ENCODE measurements around the gene FANCI. TPM values are rescaled to one million over a fixed set of nuclear protein-coding genes. Genes with fewer than 3 reads are reported as not detected.

The FANCI gene
- total RNA-seq, 2 donors from 2014 or later = 94.5 to 173 TPM

DNA sequence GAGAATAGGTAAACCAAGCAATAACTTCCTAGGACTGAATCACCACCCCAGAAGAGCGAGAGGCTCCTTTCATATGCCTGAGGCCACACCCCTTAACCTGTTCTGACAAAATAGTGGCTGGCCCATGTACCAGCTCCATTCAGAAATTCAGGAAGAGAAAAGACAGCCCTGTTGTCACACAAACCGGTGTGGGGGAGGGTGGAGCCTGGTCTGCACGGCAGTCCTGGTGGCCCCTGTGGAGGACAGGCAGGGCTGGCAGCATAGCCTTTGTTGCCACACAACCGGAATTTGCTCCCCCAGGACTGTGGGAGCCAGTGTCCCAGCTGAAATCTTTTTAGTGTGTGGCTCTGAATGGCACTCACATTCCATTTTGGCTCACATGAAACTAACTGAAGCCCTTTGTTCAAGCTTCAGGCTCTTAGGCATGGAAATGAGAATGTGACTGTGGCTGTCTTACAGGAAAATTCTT is 46.2 kb upstream of the FANCI start:
- 13 to 24% methylated on average over 3 to 4 of the region's 4 CpGs for WGBS, 2 experiments (ENCODE audit: insufficient coverage in 1 of 2, insufficient read length in 1 of 2)
- TF ChIP-seq, protein P1, sequence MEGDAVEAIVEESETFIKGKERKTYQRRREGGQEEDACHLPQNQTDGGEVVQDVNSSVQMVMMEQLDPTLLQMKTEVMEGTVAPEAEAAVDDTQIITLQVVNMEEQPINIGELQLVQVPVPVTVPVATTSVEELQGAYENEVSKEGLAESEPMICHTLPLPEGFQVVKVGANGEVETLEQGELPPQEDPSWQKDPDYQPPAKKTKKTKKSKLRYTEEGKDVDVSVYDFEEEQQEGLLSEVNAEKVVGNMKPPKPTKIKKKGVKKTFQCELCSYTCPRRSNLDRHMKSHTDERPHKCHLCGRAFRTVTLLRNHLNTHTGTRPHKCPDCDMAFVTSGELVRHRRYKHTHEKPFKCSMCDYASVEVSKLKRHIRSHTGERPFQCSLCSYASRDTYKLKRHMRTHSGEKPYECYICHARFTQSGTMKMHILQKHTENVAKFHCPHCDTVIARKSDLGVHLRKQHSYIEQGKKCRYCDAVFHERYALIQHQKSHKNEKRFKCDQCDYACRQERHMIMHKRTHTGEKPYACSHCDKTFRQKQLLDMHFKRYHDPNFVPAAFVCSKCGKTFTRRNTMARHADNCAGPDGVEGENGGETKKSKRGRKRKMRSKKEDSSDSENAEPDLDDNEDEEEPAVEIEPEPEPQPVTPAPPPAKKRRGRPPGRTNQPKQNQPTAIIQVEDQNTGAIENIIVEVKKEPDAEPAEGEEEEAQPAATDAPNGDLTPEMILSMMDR (conservative IDR thresholded peaks at IDR 0.05) = no peak
- peak; percentile 81 for DNase-seq
- H3K36me3 Mint-ChIP-seq (ENCODE audit: low read depth) = peaks cover 6% of the 10 kb centered on the region
- Histone ChIP-seq H3K27ac (ENCODE audit: low read depth, low read length) (peak overlapping the region; percentile 94), H3K4me1 (ENCODE audit: control insufficient read depth, insufficient read depth, low read length) (peaks cover 28% of the 10 kb centered on the region), H3K4me3 (ENCODE audit: low read length) (peak overlapping the region; percentile 68), H3K9ac (ENCODE audit: extremely low read depth, low read length, poor library complexity, severe bottlenecking) (peak overlapping the region; percentile 13), H3K9me3 (ENCODE audit: control insufficient read depth, low read length) (no peaks in the 10 kb centered on the region), H3K27me3 (ENCODE audit: control insufficient read depth, insufficient read depth, low read length, poor library complexity, severe bottlenecking) (no peaks in the 10 kb centered on the region), H3K36me3 (ENCODE audit: control insufficient read depth, insufficient read depth, low read length) (peaks cover 14% of the 10 kb centered on the region)
- no peak overlapping the region for H3K4me3 Mint-ChIP-seq
- no peak overlapping the region for H3K27ac Mint-ChIP-seq
- peaks cover 52% of the 10 kb centered on the region for H3K4me1 Mint-ChIP-seq
- no peaks in the 10 kb centered on the region for H3K9me3 Mint-ChIP-seq
- H3K27me3 Mint-ChIP-seq (ENCODE audit: insufficient read depth) = no peaks in the 10 kb centered on the region

DNA sequence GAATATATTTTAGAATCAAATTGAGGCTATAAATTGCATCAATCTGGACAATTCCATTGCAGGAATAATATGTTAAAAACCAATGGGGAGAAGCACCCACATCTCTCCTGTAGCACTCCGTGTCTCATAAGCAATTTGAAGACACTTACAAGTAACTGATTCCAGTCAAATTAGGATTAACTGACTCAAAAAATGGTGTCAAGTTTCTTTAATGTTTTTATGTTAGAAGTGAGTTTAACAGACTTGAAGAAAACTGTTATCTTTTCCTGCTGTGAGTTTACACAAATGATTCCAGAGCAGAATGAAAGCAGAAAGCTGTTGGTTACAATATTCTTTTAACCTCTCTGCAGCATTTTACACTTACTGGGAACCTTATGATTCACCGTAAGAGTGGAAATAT is 45.6 kb upstream of the FANCI start:
- no peaks in the 10 kb centered on the region for H3K27me3 ChIP-seq (ENCODE audit: control insufficient read depth, insufficient read depth, low read length, poor library complexity, severe bottlenecking)
- peaks cover 12% of the 10 kb centered on the region for H3K36me3 ChIP-seq (ENCODE audit: control insufficient read depth, insufficient read depth, low read length)
- DNase-seq = no peak
- Mint-ChIP-seq H3K36me3 (ENCODE audit: low read depth) (peaks cover 5% of the 10 kb centered on the region), H3K4me3 (no peak overlapping the region), H3K9me3 (no peaks in the 10 kb centered on the region), H3K4me1 (peaks cover 52% of the 10 kb centered on the region), H3K27me3 (ENCODE audit: insufficient read depth) (no peaks in the 10 kb centered on the region), H3K27ac (no peak overlapping the region)
- H3K4me1 ChIP-seq (ENCODE audit: control insufficient read depth, insufficient read depth, low read length) = peaks cover 28% of the 10 kb centered on the region
- H3K27ac ChIP-seq (ENCODE audit: low read depth, low read length) = peak overlapping the region; percentile 94
- H3K4me3 ChIP-seq (ENCODE audit: low read length) = peak overlapping the region; percentile 68
- 70 to 80% methylated on average over 2 of the region's 2 CpGs for WGBS, 2 experiments (ENCODE audit: insufficient coverage in 1 of 2, insufficient read length in 1 of 2)
- TF ChIP-seq, protein P1 (conservative IDR thresholded peaks at IDR 0.05) = no peak
- H3K9me3 ChIP-seq (ENCODE audit: control insufficient read depth, low read length) = no peaks in the 10 kb centered on the region
- peak overlapping the region; percentile 13 for H3K9ac ChIP-seq (ENCODE audit: extremely low read depth, low read length, poor library complexity, severe bottlenecking)

DNA sequence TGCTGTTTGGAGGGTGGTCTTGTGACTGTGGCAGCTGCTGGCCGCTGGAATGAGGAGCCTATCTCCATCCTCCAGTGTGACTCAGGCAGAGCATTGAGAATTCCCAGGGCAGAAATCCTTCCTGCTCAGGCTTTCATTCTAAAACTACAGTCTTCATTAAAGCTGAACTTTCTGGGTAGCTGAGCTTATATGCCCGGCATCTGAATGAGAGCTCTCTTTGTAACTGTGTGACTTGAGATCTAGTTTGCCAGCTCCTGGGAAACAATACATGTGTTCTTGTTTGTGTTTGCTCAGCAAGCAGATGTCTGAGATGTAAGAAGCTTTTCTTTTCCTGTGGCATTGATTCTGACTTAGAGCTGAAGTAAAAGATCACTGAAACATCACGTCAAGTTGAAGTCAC is 44.8 kb upstream of the FANCI start:
- H3K9ac ChIP-seq (ENCODE audit: extremely low read depth, low read length, poor library complexity, severe bottlenecking) = no peak overlapping the region
- 76 to 89% methylated on average over 2 to 3 of the region's 3 CpGs for WGBS, 2 experiments (ENCODE audit: insufficient coverage in 1 of 2, insufficient read length in 1 of 2)

More for the DNA sequence above, 44.8 kb upstream of the FANCI start:
- H3K9me3 Mint-ChIP-seq = no peaks in the 10 kb centered on the region
- no peak overlapping the region for H3K4me3 Mint-ChIP-seq
- H3K9me3 ChIP-seq (ENCODE audit: control insufficient read depth, low read length) = no peaks in the 10 kb centered on the region
- peaks cover 8% of the 10 kb centered on the region for H3K36me3 ChIP-seq (ENCODE audit: control insufficient read depth, insufficient read depth, low read length)
- H3K27me3 Mint-ChIP-seq (ENCODE audit: insufficient read depth) = no peaks in the 10 kb centered on the region
- H3K27ac Mint-ChIP-seq = peak overlapping the region; percentile 85
- H3K27me3 ChIP-seq (ENCODE audit: control insufficient read depth, insufficient read depth, low read length, poor library complexity, severe bottlenecking) = no peaks in the 10 kb centered on the region
- TF ChIP-seq, protein P1 (conservative IDR thresholded peaks at IDR 0.05) = no peak
- H3K4me1 Mint-ChIP-seq = peaks cover 52% of the 10 kb centered on the region
- peak overlapping the region; percentile 94 for H3K27ac ChIP-seq (ENCODE audit: low read depth, low read length)
- no peak for DNase-seq
- H3K4me3 ChIP-seq (ENCODE audit: low read length) = peak overlapping the region; percentile 68
- H3K36me3 Mint-ChIP-seq (ENCODE audit: low read depth) = peaks cover 4% of the 10 kb centered on the region
- H3K4me1 ChIP-seq (ENCODE audit: control insufficient read depth, insufficient read depth, low read length) = peaks cover 28% of the 10 kb centered on the region

All from endodermal cell (in vitro differentiated cells).